Astrocyte (in vitro differentiated cells and primary cell): ENCODE data around the gene IRAG1. TPM values are rescaled to one million over a fixed set of nuclear protein-coding genes. Genes with fewer than 3 reads are reported as not detected.
A peak's percentile ranks its signal among the peaks of the same experiment; 100 is the strongest.

Experiments
- DNase-seq: peaks from one replicate; pipeline ENCODE4 v3.0.0-alpha.2; 2010; ENCODE audit warnings: low read depth
- FAIRE-seq: peaks from 2 replicates; lab custom pipeline; 2011; peaks lifted over from hg19 to GRCh38; lab: Jason Lieb, UNC
- H2AFZ ChIP-seq: 2 replicates; pipeline ENCODE4 v1.6.0; 2012; ENCODE audit warnings: low read depth, low read length, inconsistent platforms
- H3K27ac ChIP-seq: 2 replicates; pipeline ENCODE4 v1.5.1; 2011; ENCODE audit warnings: low read depth, low read length, inconsistent platforms
- H3K27me3 ChIP-seq: 2 replicates; pipeline ENCODE4 v1.6.0; 2011; ENCODE audit warnings: low read length, inconsistent platforms; ENCODE audit not compliant: insufficient read depth
- H3K36me3 ChIP-seq: 2 replicates; pipeline ENCODE4 v1.5.1; 2011; ENCODE audit warnings: low read length, inconsistent platforms; ENCODE audit not compliant: insufficient read depth
- H3K4me1 ChIP-seq: 2 replicates; pipeline ENCODE4 v1.5.1; 2011; ENCODE audit warnings: low read length, inconsistent platforms; ENCODE audit not compliant: insufficient read depth
- H3K4me2 ChIP-seq: 2 replicates; pipeline ENCODE4 v1.6.0; 2012; ENCODE audit warnings: low read length, inconsistent platforms
- H3K4me3 ChIP-seq: 2 replicates; pipeline ENCODE4 v1.5.1; 2011; ENCODE audit warnings: low read depth, mild to moderate bottlenecking, low read length, inconsistent platforms; ENCODE audit not compliant: insufficient read depth
- H3K79me2 ChIP-seq: 2 replicates; pipeline ENCODE4 v1.6.0; 2012; ENCODE audit warnings: mild to moderate bottlenecking, low read length, inconsistent platforms; ENCODE audit not compliant: insufficient read depth
- H3K9ac ChIP-seq: 2 replicates; pipeline ENCODE4 v1.6.0; 2012; ENCODE audit warnings: mild to moderate bottlenecking, low read length, inconsistent platforms
- H3K9me3 ChIP-seq: 2 replicates; pipeline ENCODE4 v1.5.1; 2012; ENCODE audit warnings: low read depth, mild to moderate bottlenecking, low read length, inconsistent platforms; ENCODE audit not compliant: insufficient read depth
- H4K20me1 ChIP-seq: 2 replicates; pipeline ENCODE4 v1.6.0; 2012; ENCODE audit warnings: low read length, inconsistent platforms; ENCODE audit not compliant: insufficient read depth
- H3K27ac Mint-ChIP-seq: one replicate; pipeline ENCODE4 v1.8.0; 2021; ENCODE audit warnings: mild to moderate bottlenecking, mixed read lengths; ENCODE audit not compliant: unreplicated experiment
- H3K27me3 Mint-ChIP-seq: one replicate; pipeline ENCODE4 v1.8.0; 2021; ENCODE audit warnings: low read depth, mixed read lengths; ENCODE audit not compliant: unreplicated experiment
- H3K36me3 Mint-ChIP-seq: one replicate; pipeline ENCODE4 v1.8.0; 2021; ENCODE audit warnings: low read depth, mixed read lengths; ENCODE audit not compliant: unreplicated experiment
- H3K4me1 Mint-ChIP-seq: one replicate; pipeline ENCODE4 v1.8.0; 2021; ENCODE audit warnings: low read depth, mixed read lengths; ENCODE audit not compliant: unreplicated experiment
- H3K4me3 Mint-ChIP-seq: one replicate; pipeline ENCODE4 v1.8.0; 2021; ENCODE audit warnings: mild to moderate bottlenecking, moderate library complexity, mixed read lengths; ENCODE audit not compliant: unreplicated experiment
- H3K9me3 Mint-ChIP-seq: one replicate; pipeline ENCODE4 v1.8.0; 2021; ENCODE audit warnings: mild to moderate bottlenecking, mixed read lengths; ENCODE audit not compliant: unreplicated experiment
- CTCF ChIP-seq: IDR thresholded peaks from 2 replicates; pipeline ENCODE4 v1.5.1; 2011; ENCODE audit warnings: low read depth, mild to moderate bottlenecking, inconsistent platforms, low read length, moderate library complexity; ENCODE audit not compliant: insufficient read depth
- EZH2 ChIP-seq: IDR thresholded peaks from 2 replicates; pipeline ENCODE4 v1.6.1; 2012; ENCODE audit warnings: mild to moderate bottlenecking, low read length, inconsistent platforms; ENCODE audit not compliant: insufficient read depth
- total RNA-seq: library from RNA; stranded (reverse); gene quantifications from 2 replicates; pipeline ENCODE4 v1.2.1, GENCODE V29; 2021

The IRAG1 gene
- total RNA-seq, 1 donor from 2014 or later, result 3.7 TPM

GRCh38 chr11:10651656-10652361 is 41.7 kb downstream of the IRAG1 start:
- FAIRE-seq (no peak), DNase-seq (no peak)
- H3K27me3 ChIP-seq, result no peaks in the 10 kb centered on the region
- Mint-ChIP-seq H3K36me3 (peaks cover 1% of the 10 kb centered on the region), H3K4me1 (peaks cover 21% of the 10 kb centered on the region), H3K9me3 (no peaks in the 10 kb centered on the region), H3K27me3 (peaks cover 8% of the 10 kb centered on the region), H3K4me3 (no peak overlapping the region), H3K27ac (no peak overlapping the region)
- peak overlapping the region; percentile 13 for H3K27ac ChIP-seq
- H3K9me3 ChIP-seq, result no peaks in the 10 kb centered on the region
- no peak overlapping the region for H3K4me2 ChIP-seq
- H3K9ac ChIP-seq, result no peak overlapping the region
- no peak overlapping the region for H3K4me3 ChIP-seq
- no peaks in the 10 kb centered on the region for H4K20me1 ChIP-seq
- no peaks in the 10 kb centered on the region for H3K79me2 ChIP-seq
- H3K36me3 ChIP-seq, result no peaks in the 10 kb centered on the region
- TF ChIP-seq EZH2 (no peak), CTCF (no peak)
- H3K4me1 ChIP-seq, result peaks cover 29% of the 10 kb centered on the region
- H2AFZ ChIP-seq, result no peak overlapping the region

GRCh38 chr11:10650630-10651029 is 42.9 kb downstream of the IRAG1 start:
- H3K27ac Mint-ChIP-seq, result no peak overlapping the region
- H3K9ac ChIP-seq, result no peak overlapping the region
- no peak overlapping the region for H3K4me2 ChIP-seq
- peaks cover 24% of the 10 kb centered on the region for H3K4me1 Mint-ChIP-seq
- no peaks in the 10 kb centered on the region for H3K9me3 ChIP-seq
- TF ChIP-seq EZH2 (no peak), CTCF (no peak)
- DNase-seq (no peak), FAIRE-seq (no peak)
- no peak overlapping the region for H3K4me3 Mint-ChIP-seq
- no peak overlapping the region for H2AFZ ChIP-seq
- H3K4me1 ChIP-seq, result peaks cover 22% of the 10 kb centered on the region
- H3K36me3 ChIP-seq, result no peaks in the 10 kb centered on the region
- no peaks in the 10 kb centered on the region for H3K27me3 ChIP-seq
- H3K27me3 Mint-ChIP-seq, result peaks cover 8% of the 10 kb centered on the region
- H4K20me1 ChIP-seq, result no peaks in the 10 kb centered on the region
- H3K79me2 ChIP-seq, result no peaks in the 10 kb centered on the region
- no peaks in the 10 kb centered on the region for H3K9me3 Mint-ChIP-seq
- H3K36me3 Mint-ChIP-seq, result peaks cover 1% of the 10 kb centered on the region
- no peak overlapping the region for H3K4me3 ChIP-seq
- H3K27ac ChIP-seq, result no peak overlapping the region

- no peaks in the 10 kb centered on the region for H3K79me2 ChIP-seq
- H3K4me3 ChIP-seq, result no peak overlapping the region
- H2AFZ ChIP-seq, result no peak overlapping the region
- H3K27ac Mint-ChIP-seq, result no peak overlapping the region
- peaks cover 1% of the 10 kb centered on the region for H3K36me3 Mint-ChIP-seq
- no peak for FAIRE-seq
- no peak overlapping the region for H3K9ac ChIP-seq
- H3K9me3 ChIP-seq, result no peaks in the 10 kb centered on the region
- H3K27me3 Mint-ChIP-seq, result peaks cover 8% of the 10 kb centered on the region
- no peaks in the 10 kb centered on the region for H3K9me3 Mint-ChIP-seq
- peaks cover 17% of the 10 kb centered on the region for H3K4me1 ChIP-seq
- no peak overlapping the region for H3K4me3 Mint-ChIP-seq
- no peak overlapping the region for H3K27ac ChIP-seq
- TF ChIP-seq CTCF, result no peak
- TF ChIP-seq EZH2, result no peak
- no peaks in the 10 kb centered on the region for H3K27me3 ChIP-seq
- H3K4me2 ChIP-seq, result no peak overlapping the region
- peaks cover 19% of the 10 kb centered on the region for H3K4me1 Mint-ChIP-seq
- H3K36me3 ChIP-seq, result no peaks in the 10 kb centered on the region
- no peaks in the 10 kb centered on the region for H4K20me1 ChIP-seq
- no peak for DNase-seq
These were observed 43.4 kb downstream of the IRAG1 start for GRCh38 chr11:10650166-10650565.
